Hematopoietic multipotent progenitor cell treated with erythropoietin and hydrocortisone succinate and interleukin-3 and kit ligand, for 17 days (in vitro differentiated cells): ENCODE results near the gene SPATA9.
"Not testable (repeated sequence)": the region's sequence is repeated elsewhere in the genome, so short reads cannot be mapped to it uniquely, and the experiment has no call there.

Source experiments
- DNase-seq: peaks from one replicate; pipeline ENCODE4 v3.0.0-alpha.2; 2015; ENCODE audit warnings: low spot score

The SPATA9 gene

DNA sequence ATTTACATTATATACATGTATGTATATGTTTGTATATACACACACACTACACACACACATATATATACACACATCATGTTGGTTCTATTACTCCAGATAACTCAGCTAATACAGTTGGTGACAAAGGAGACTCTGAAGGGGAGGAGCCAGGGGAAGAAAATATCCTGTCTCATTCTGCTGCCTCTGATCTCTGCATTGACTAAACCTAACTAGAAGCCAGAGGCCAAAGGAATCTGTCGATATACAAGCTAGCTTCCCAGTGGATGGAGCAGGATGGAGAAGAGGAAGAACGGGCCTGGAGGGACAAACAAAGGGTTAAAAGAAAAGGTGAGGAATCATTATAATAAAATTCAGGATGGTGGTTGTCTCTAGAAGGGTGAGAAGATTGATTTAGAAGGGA, 34.6 kb upstream of the SPATA9 start:
- DNase-seq, result no peak

- DNase-seq, result no peak
Observed at GRCh38 chr5:95715799-95716461, 33.1 kb upstream of the SPATA9 start.

- DNase-seq, result no peak
Observed at GRCh38 chr5:95713960-95714710, 31.3 kb upstream of the SPATA9 start.

DNA sequence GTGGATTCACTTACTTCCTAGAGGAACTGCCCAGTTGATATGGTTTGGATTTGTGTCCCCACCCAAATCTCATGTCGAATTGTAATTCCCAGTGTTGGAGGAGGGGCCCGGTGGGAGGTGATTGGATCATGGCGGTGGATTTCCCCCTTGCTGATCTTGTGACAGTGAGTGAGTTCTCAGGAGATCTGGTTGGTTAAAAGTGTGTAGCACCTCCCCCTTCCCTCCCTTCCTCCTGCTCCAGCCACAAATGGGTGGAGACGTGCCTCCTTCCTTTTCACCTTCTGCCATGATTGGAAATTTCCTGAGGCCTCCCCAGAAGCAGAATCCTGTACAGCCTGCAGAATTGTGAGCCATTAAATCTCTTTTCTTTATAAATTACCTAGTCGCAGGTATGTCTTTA, 30.5 kb upstream of the SPATA9 start:
- DNase-seq, result not testable (repeated sequence)

DNA sequence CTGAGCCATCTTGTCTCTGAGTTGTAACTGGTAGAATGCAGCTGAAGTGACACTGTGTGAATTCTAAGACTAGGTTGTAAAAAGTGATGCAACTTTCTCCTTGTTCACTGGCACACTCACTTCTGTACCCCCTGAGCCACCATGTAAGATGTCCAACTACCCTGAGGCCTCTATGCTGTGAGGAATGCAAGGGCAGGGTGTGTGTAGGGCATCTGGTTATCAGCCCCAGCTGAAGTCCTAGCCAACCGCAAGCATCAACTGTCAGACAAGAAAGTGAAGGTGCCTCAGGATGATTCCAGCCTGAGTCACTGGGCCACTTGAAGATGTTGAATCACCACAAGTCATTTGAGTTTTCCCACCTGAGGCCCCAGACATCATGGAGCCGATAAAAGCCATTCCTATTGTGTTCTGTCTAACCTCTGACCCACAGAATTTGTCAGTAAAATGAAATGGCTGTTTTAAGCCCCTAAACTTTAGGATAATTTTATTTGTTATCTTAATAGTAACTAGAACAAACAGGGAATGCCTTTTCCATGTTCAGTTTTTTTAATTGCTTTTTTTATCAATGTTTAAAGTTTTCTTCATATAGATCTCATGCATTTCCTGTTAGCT, 29.7 kb upstream of the SPATA9 start:
- DNase-seq, result peak; percentile 54

GRCh38 chr5:95711501-95712346, 28.9 kb upstream of the SPATA9 start:
- DNase-seq, result no peak

- not testable (repeated sequence) for DNase-seq
Observed at GRCh38 chr5:95710651-95711500, 28.1 kb upstream of the SPATA9 start.

- peak; percentile 21 for DNase-seq
Observed at GRCh38 chr5:95709967-95710650, 27.3 kb upstream of the SPATA9 start.

GRCh38 chr5:95708876-95709275, 26.1 kb upstream of the SPATA9 start:
- DNase-seq, result no peak

DNA sequence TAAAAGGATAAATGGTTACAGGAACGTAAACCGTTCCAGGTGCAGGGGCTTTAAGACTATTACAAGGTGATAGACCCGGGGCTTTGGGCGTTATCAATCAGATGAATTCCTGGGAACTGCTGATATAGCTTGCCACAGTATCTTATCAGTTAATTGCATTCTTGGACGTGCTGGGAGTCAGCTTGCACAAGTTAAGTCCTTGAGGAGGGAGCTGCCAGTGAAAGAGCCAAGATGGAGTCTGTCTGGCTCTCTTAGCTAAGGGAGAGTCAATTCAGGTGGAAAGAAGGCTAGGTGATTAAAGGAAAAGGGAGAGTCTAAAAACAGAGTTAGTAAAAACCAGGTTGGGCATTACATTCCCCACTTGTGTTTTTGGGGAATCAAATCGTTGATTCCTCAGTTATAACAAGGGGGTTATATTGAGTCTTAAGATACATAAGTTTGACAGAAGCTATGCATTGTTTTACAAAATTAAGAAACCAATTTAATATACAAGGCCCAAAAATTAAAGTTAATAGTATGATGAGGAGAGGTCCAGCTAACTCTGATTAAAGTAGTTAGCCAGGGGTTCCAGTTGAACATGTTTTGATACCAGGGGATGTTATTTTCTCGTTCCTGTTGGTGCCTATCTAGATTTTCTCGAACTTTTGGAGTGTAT, 24.9 kb upstream of the SPATA9 start:
- DNase-seq, result not testable (repeated sequence)

DNA sequence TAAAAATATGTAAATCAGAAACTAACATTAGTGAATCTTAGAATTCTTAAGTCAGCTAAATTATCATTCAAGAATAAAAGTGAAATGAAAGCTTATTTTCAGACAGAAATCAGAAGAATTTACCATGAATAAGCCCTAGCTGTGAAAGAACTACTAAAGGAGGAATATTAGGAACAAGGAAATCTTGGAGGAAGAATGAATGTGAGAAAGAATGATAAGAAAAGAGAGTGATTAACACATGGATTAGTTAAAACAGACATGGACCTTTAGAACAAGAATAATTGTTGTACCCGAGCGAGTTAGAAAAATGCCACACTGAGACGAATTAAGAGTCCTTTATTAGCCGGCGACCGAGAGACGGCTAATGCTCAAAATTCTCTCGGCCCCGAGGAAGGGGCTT, 24.3 kb upstream of the SPATA9 start:
- no peak for DNase-seq

- not testable (repeated sequence) for DNase-seq
Observed at GRCh38 chr5:95706196-95706595, 23.4 kb upstream of the SPATA9 start.

DNA sequence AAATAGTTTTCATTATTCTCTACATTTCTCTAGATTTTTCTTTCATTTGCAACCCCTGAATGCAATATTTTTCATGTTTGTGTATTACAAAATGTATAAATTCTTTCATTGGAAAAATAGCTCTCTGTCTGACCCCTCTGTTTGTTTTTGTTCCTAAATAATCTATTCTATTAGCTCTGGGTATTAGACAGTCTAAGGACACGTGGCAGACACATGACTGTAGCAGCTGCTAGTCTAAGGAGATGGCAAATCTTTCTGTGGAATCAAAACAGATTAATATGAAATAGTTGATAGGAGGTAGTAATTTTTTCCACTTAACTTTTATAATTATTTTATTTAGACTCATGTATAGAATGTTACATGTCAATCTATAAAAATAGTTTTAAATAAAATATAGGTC, 21.4 kb upstream of the SPATA9 start:
- DNase-seq, result no peak

DNA sequence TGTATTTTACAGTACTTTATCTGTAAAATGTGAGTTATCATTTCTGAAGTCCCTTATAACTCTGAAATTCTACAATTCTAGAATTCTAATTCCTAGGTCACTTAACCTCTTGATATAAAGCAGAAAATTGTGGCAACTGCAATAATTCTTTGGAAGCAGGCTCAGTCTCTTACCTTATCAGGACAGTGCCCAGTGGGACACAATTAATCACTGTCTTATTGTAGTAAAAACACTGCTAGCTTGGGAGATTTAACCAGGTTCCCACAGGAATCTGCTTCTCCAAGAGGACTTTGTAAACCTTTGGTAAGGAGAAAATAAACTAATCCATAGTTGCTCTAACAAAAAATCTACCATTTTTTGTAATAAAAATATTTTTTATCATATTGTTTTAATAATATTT, 18.3 kb upstream of the SPATA9 start:
- no peak for DNase-seq

DNA sequence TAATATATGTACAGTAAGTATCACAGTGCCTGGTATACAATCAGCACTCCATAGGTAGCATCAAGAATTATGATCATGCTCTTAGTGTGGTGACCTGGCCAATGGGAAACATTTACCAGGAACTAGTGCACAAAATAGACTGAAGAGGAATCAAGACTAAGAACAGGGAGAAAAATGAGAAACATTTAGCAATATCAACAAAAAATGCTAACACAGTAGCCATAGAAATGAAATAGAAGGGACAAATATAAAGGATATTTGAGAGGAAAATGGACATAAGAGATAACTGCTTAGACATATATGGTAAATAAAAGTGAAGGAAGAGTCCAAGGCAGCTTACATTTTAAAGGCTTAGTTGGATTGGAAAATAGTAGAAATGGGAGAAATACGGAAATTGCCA, 16.5 kb upstream of the SPATA9 start:
- no peak for DNase-seq

- no peak for DNase-seq
Observed at GRCh38 chr5:95697781-95698681, 15.2 kb upstream of the SPATA9 start.

- DNase-seq, result no peak
Observed at GRCh38 chr5:95690333-95690732, 7.5 kb upstream of the SPATA9 start.

GRCh38 chr5:95689680-95690079, 6.9 kb upstream of the SPATA9 start:
- no peak for DNase-seq

DNA sequence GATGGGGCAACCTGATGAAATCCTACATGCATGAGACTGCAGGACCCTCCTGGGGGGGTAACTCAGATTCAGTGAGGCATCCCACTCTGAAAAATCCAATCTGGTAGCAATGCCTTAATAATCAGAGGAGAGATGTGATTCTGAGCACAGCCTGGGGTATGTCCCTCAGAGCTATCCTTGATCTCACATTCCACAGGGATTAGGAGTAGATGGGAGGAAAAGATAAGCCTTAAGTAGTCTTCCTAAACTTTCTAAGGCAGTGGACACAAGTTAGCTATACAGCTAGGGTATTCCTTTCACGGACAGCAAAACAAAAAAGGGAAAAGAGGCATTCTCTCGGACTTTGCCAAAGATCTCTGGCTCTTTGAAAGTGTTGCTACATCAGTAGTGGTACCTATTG, 3.9 kb upstream of the SPATA9 start:
- DNase-seq, result no peak
